Right lobe of liver (tissue), 4 donors: Measurements from ENCODE around the gene NPAS2.

Experiments used
- POLR2A ChIP-seq: fragments of 450-650 bp; IDR thresholded peaks from one replicate; pipeline ENCODE4 v1.6.1; 2017; ENCODE audit warnings: antibody characterized with exemption, mild to moderate bottlenecking
- TF ChIP-seq, protein P1 (sequence below), 4 donors: fragments of 200-600 bp in 3 of 4; fragments of 450-650 bp in 1 of 4; IDR thresholded peaks; one replicate each; pipeline versions ENCODE4 v1.5.1 to v1.8.0; 2016 to 2022; ENCODE audit warnings: antibody characterized with exemption in 4 of 4, mild to moderate bottlenecking in 2 of 4
- donor health status: DM: no; HTN: no; CAD: no.
- donor health status: DM: no; HTN: no; CAD: no.
- donor health status: DM: no; HTN: yes; CAD: no.

DNA sequence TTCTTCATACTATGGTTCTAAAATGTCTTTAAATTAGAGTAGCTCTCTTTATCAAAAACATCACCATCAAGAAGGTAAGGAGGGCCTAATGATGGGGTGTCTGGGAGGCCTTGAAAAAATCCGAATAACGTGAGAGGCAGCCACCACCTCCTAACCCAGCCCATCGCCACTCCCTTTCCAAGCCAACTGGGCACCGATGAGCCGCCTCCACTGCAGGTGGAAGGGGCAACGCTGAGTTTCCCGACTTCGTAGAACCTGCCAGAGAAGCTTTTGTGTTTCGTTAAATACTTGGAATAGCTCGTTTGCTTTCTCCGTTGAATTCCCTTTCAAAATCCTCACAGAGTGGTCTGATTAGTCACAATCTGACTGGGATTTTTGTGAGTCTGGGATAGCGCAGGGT is 160.1 kb downstream of the NPAS2 start:
- no peak for TF ChIP-seq POLR2A
- TF ChIP-seq, protein P1, sequence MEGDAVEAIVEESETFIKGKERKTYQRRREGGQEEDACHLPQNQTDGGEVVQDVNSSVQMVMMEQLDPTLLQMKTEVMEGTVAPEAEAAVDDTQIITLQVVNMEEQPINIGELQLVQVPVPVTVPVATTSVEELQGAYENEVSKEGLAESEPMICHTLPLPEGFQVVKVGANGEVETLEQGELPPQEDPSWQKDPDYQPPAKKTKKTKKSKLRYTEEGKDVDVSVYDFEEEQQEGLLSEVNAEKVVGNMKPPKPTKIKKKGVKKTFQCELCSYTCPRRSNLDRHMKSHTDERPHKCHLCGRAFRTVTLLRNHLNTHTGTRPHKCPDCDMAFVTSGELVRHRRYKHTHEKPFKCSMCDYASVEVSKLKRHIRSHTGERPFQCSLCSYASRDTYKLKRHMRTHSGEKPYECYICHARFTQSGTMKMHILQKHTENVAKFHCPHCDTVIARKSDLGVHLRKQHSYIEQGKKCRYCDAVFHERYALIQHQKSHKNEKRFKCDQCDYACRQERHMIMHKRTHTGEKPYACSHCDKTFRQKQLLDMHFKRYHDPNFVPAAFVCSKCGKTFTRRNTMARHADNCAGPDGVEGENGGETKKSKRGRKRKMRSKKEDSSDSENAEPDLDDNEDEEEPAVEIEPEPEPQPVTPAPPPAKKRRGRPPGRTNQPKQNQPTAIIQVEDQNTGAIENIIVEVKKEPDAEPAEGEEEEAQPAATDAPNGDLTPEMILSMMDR (IDR thresholded peaks at IDR 0.05), result no peak
